SH-SY5Y (cell line): ENCODE results near the gene ILK.

Experiments
- GATA2 ChIP-seq: IDR thresholded peaks from 2 replicates; pipeline ENCODE4 v1.6.1; 2011; ENCODE audit warnings: mild to moderate bottlenecking, low read depth, low read length
- GATA3 ChIP-seq: IDR thresholded peaks from 2 replicates; pipeline ENCODE4 v1.6.1; 2011; ENCODE audit warnings: low read depth, mild to moderate bottlenecking, low read length, moderate library complexity

The ILK gene

GRCh38 chr11:6606471-6607189 is 3.1 kb downstream of the ILK start:
- TF ChIP-seq GATA2 (no peak), GATA3 (no peak)

- TF ChIP-seq GATA2 (no peak), GATA3 (no peak)
These were observed 3.7 kb downstream of the ILK start for GRCh38 chr11:6607190-6607795.

GRCh38 chr11:6608011-6608410 is 4.4 kb downstream of the ILK start:
- no peak for TF ChIP-seq GATA2
- TF ChIP-seq GATA3: no peak

- TF ChIP-seq GATA3 (no peak), GATA2 (no peak)
These were observed 5.3 kb downstream of the ILK start for GRCh38 chr11:6608726-6609501.

- TF ChIP-seq GATA2 (no peak), GATA3 (no peak)
These were observed 6.0 kb downstream of the ILK start for GRCh38 chr11:6609502-6610015.

- TF ChIP-seq GATA3: no peak
These were observed 7.0 kb downstream of the ILK start for GRCh38 chr11:6610591-6610990.

- no peak for TF ChIP-seq GATA2
- no peak for TF ChIP-seq GATA3
These were observed 7.8 kb downstream of the ILK start for GRCh38 chr11:6611092-6611962.

GRCh38 chr11:6611963-6612212 is 8.3 kb downstream of the ILK start:
- TF ChIP-seq GATA3: no peak
- TF ChIP-seq GATA2: no peak

- TF ChIP-seq GATA2: no peak
- no peak for TF ChIP-seq GATA3
These were observed 8.9 kb downstream of the ILK start, which contains the start of gene TAF10 for GRCh38 chr11:6612213-6613041. Gene TAF10 (minus strand): TSS chr11:6612216. CDS start chr11:6612189, 27 bp downstream.

- no peak for TF ChIP-seq GATA2
- TF ChIP-seq GATA3: no peak
These were observed 9.9 kb downstream of the ILK start for GRCh38 chr11:6613496-6613895.

- TF ChIP-seq GATA3 (no peak), GATA2 (no peak)
These were observed 10.9 kb downstream of the ILK start for GRCh38 chr11:6614446-6614845.

GRCh38 chr11:6615046-6615445 is 11.5 kb downstream of the ILK start:
- TF ChIP-seq GATA3: no peak

- TF ChIP-seq GATA2 (no peak), GATA3 (no peak)
These were observed 12.5 kb downstream of the ILK start for GRCh38 chr11:6615882-6616585.
